H9 (cell line): ENCODE data around the gene PRUNE2. TPM values are rescaled to one million over a fixed set of nuclear protein-coding genes. Genes with fewer than 3 reads are reported as not detected.

Experiments
- DNase-seq: peaks from one replicate; pipeline ENCODE4 v3.0.0-alpha.2; 2017
- H2AFZ ChIP-seq: one replicate; pipeline ENCODE4 v1.6.1; 2013; ENCODE audit warnings: mild to moderate bottlenecking, low read length, control low read depth, moderate library complexity
- H2AK5ac ChIP-seq: 2 replicates; pipeline ENCODE4 v1.6.1; 2013; ENCODE audit warnings: low read length, control low read depth, mixed read lengths; ENCODE audit not compliant: insufficient read length
- H2BK120ac ChIP-seq: one replicate; pipeline ENCODE4 v1.6.1; 2013; ENCODE audit warnings: low read depth, mild to moderate bottlenecking, low read length, control low read depth, inconsistent platforms; ENCODE audit not compliant: poor library complexity, severe bottlenecking
- H2BK12ac ChIP-seq: 2 replicates; pipeline ENCODE4 v1.6.1; 2013; ENCODE audit warnings: low read length, control low read depth, mixed read lengths, low read depth; ENCODE audit not compliant: insufficient read length
- H2BK15ac ChIP-seq: 2 replicates; pipeline ENCODE4 v1.6.1; 2013; ENCODE audit warnings: low read depth, low read length, control low read depth
- H2BK20ac ChIP-seq: one replicate; pipeline ENCODE4 v1.6.1; 2013; ENCODE audit warnings: low read depth, mild to moderate bottlenecking, low read length, control low read depth, inconsistent platforms; ENCODE audit not compliant: poor library complexity, severe bottlenecking
- H2BK5ac ChIP-seq: 2 replicates; pipeline ENCODE4 v1.6.1; 2013; ENCODE audit warnings: low read length, control low read depth, mixed read lengths; ENCODE audit not compliant: insufficient read length
- H3K14ac ChIP-seq: 2 replicates; pipeline ENCODE4 v1.6.1; 2013; ENCODE audit warnings: low read length, control low read depth; ENCODE audit not compliant: insufficient read depth
- H3K18ac ChIP-seq: 2 replicates; pipeline ENCODE4 v1.6.1; 2013; ENCODE audit warnings: low read depth, mild to moderate bottlenecking, mixed read lengths, low read length, control low read depth; ENCODE audit not compliant: insufficient read length
- H3K23ac ChIP-seq: 2 replicates; pipeline ENCODE4 v1.6.1; 2013; ENCODE audit warnings: low read length, control low read depth, mixed read lengths, low read depth; ENCODE audit not compliant: insufficient read length
- H3K23me2 ChIP-seq: 2 replicates; pipeline ENCODE4 v1.6.1; 2013; ENCODE audit warnings: low read depth, mild to moderate bottlenecking, mixed read lengths, low read length, control low read depth; ENCODE audit not compliant: insufficient read length, poor library complexity, severe bottlenecking
- H3K27ac ChIP-seq: 2 replicates; pipeline ENCODE4 v1.5.1; 2013; ENCODE audit warnings: low read length, control low read depth, mixed read lengths, low read depth; ENCODE audit not compliant: insufficient read length
- H3K27me3 ChIP-seq: 2 replicates; pipeline ENCODE4 v1.6.1; 2013; ENCODE audit warnings: low read length, control low read depth, inconsistent platforms; ENCODE audit not compliant: insufficient read depth
- H3K4ac ChIP-seq: 2 replicates; pipeline ENCODE4 v1.6.1; 2013; ENCODE audit warnings: low read depth, mild to moderate bottlenecking, control low read depth, inconsistent platforms, low read length, moderate library complexity
- H3K4me1 ChIP-seq: 2 replicates; pipeline ENCODE4 v1.6.1; 2013; ENCODE audit warnings: low read length, control low read depth, inconsistent platforms; ENCODE audit not compliant: insufficient read depth
- H3K4me2 ChIP-seq: 2 replicates; pipeline ENCODE4 v1.6.1; 2013; ENCODE audit warnings: low read length, control low read depth, mixed read lengths; ENCODE audit not compliant: insufficient read length, insufficient read depth
- H3K56ac ChIP-seq: 2 replicates; pipeline ENCODE4 v1.6.1; 2013; ENCODE audit warnings: low read depth, mild to moderate bottlenecking, mixed read lengths, low read length, control low read depth; ENCODE audit not compliant: insufficient read length
- H3K79me1 ChIP-seq: 2 replicates; pipeline ENCODE4 v1.6.1; 2013; ENCODE audit warnings: low read depth, mild to moderate bottlenecking, moderate library complexity, low read length, control low read depth, inconsistent platforms; ENCODE audit not compliant: insufficient read depth, poor library complexity, severe bottlenecking
- H3K79me2 ChIP-seq: 2 replicates; pipeline ENCODE4 v1.6.1; 2013; ENCODE audit warnings: low read length, control low read depth, inconsistent platforms; ENCODE audit not compliant: insufficient read depth
- H3K9ac ChIP-seq: 2 replicates; pipeline ENCODE4 v1.6.1; 2013; ENCODE audit warnings: low read length, control low read depth, mixed read lengths; ENCODE audit not compliant: insufficient read length; ENCODE audit errors: extremely low read depth
- H3K9me3 ChIP-seq: one replicate; pipeline ENCODE4 v1.6.1; 2013; ENCODE audit warnings: low read depth, low read length, inconsistent platforms; ENCODE audit not compliant: control insufficient read depth
- H3T11ph ChIP-seq: one replicate; pipeline ENCODE4 v1.6.1; 2013; ENCODE audit warnings: mild to moderate bottlenecking, low read length, control low read depth, inconsistent platforms
- H4K20me1 ChIP-seq: one replicate; pipeline ENCODE4 v1.6.1; 2013; ENCODE audit not compliant: control insufficient read depth, insufficient read length, insufficient read depth
- H4K5ac ChIP-seq: 2 replicates; pipeline ENCODE4 v1.6.1; 2013; ENCODE audit warnings: low read depth, mild to moderate bottlenecking, mixed read lengths, low read length, control low read depth; ENCODE audit not compliant: insufficient read length
- H4K8ac ChIP-seq: replicated peaks from 2 replicates; pipeline ENCODE4 v1.6.1; 2013; ENCODE audit warnings: low read length, control low read depth, mixed read lengths, low read depth; ENCODE audit not compliant: insufficient read length
- H4K91ac ChIP-seq: 2 replicates; pipeline ENCODE4 v1.6.1; 2013; ENCODE audit warnings: low read depth, mild to moderate bottlenecking, moderate library complexity, mixed read lengths, low read length, control low read depth; ENCODE audit not compliant: insufficient read length
- H3K27ac Mint-ChIP-seq, 3 experiments: 2 replicates in 2 of 3; 3 replicates in 1 of 3; pipeline ENCODE4 v1.8.0; 2020 to 2021; ENCODE audit warnings: mixed read lengths in 3 of 3, mild to moderate bottlenecking in 1 of 3, moderate library complexity in 1 of 3
- H3K27me3 Mint-ChIP-seq: 2 replicates; pipeline ENCODE4 v1.8.0; 2021; ENCODE audit warnings: low read depth, mild to moderate bottlenecking, moderate library complexity, mixed read lengths
- H3K36me3 Mint-ChIP-seq, 3 experiments: 2 replicates in 2 of 3; 3 replicates in 1 of 3; pipeline ENCODE4 v1.8.0; 2020 to 2021; ENCODE audit warnings: low read depth in 3 of 3, mixed read lengths in 3 of 3; ENCODE audit not compliant: insufficient read depth in 1 of 3
- H3K4me1 Mint-ChIP-seq, 2 experiments: 2 replicates each; pipeline ENCODE4 v1.8.0; 2020; ENCODE audit warnings: mixed read lengths in 2 of 2
- H3K4me3 Mint-ChIP-seq, 2 experiments: 2 replicates in 1 of 2; 3 replicates in 1 of 2; pipeline ENCODE4 v1.8.0; 2020 to 2021; ENCODE audit warnings: mild to moderate bottlenecking in 2 of 2, mixed read lengths in 2 of 2, moderate library complexity in 1 of 2
- H3K9me3 Mint-ChIP-seq, 2 experiments: 2 replicates in 1 of 2; 3 replicates in 1 of 2; pipeline ENCODE4 v1.8.0; 2020; ENCODE audit warnings: mild to moderate bottlenecking in 2 of 2, mixed read lengths in 2 of 2, moderate library complexity in 1 of 2
- CTCF ChIP-seq: fragments of 200-600 bp; sonication (generic); conservative IDR thresholded peaks from 3 replicates; pipeline ENCODE4 v1.8.0; 2021; ENCODE audit warnings: antibody characterized with exemption, mild to moderate bottlenecking
- WGBS: extraction: QIAGEN DNeasy Blood & Tissue Kit; methylation state at CpG from one replicate; pipeline ENCODE4 v1.1.7; 2013; ENCODE audit warnings: missing lambda C conversion rate, low lambda C conversion rate, mixed read lengths; ENCODE audit not compliant: insufficient read length; ENCODE audit errors: extremely low coverage; 5-methylcytosine and 5-hydroxymethylcytosine counted together
- total RNA-seq: library from RNA; stranded (reverse); gene quantifications from 2 replicates; pipeline ENCODE4 v1.2.1, GENCODE V29; 2021

PRUNE2 gene
- total RNA-seq, 1 experiment from 2014 or later: 12.1 TPM

- H3K27ac Mint-ChIP-seq: no peak overlapping the region
- no peak overlapping the region for H2BK12ac ChIP-seq
- no peaks in the 10 kb centered on the region for H3K27me3 Mint-ChIP-seq
Measured at GRCh38 chr9:76766126-76766525, 139.8 kb downstream of the PRUNE2 start.

More at GRCh38 chr9:76766126-76766525, 139.8 kb downstream of the PRUNE2 start:
- Histone ChIP-seq H2BK20ac (no peak overlapping the region), H2BK5ac (no peak overlapping the region), H2BK120ac (no peak overlapping the region), H3K23ac (no peak overlapping the region), H3K14ac (no peak overlapping the region), H4K5ac (no peak overlapping the region), H3K4ac (no peak overlapping the region), H3T11ph (no peak overlapping the region), H3K23me2 (no peaks in the 10 kb centered on the region), H2AFZ (no peak overlapping the region), H4K20me1 (no peaks in the 10 kb centered on the region), H3K27ac (no peak overlapping the region), H4K91ac (no peak overlapping the region), H3K79me1 (no peaks in the 10 kb centered on the region), H4K8ac (no peak overlapping the region), H3K27me3 (no peaks in the 10 kb centered on the region), H3K79me2 (no peaks in the 10 kb centered on the region), H3K4me2 (no peak overlapping the region), H3K9me3 (no peaks in the 10 kb centered on the region), H2AK5ac (no peak overlapping the region), H3K56ac (no peak overlapping the region), H2BK15ac (no peak overlapping the region), H3K18ac (no peak overlapping the region), H3K9ac (no peak overlapping the region), H3K4me1 (no peaks in the 10 kb centered on the region)
- no peaks in the 10 kb centered on the region for H3K36me3 Mint-ChIP-seq
- no peak overlapping the region for H3K4me3 Mint-ChIP-seq
- H3K4me1 Mint-ChIP-seq: no peaks in the 10 kb centered on the region
- no peak for TF ChIP-seq CTCF
- WGBS: 100% methylated on average over 1 of the region's 3 CpGs
- no peak for DNase-seq
- H3K9me3 Mint-ChIP-seq: no peaks in the 10 kb centered on the region
